GM12891 (cell line): ENCODE measurements around the gene ARIH1.

Source experiments
- PAX5 ChIP-seq: IDR thresholded peaks from 2 replicates; pipeline ENCODE4 v1.6.1; 2011; ENCODE audit warnings: low read length, moderate library complexity, mild to moderate bottlenecking; ENCODE audit not compliant: insufficient read depth, severe bottlenecking
- POLR2A ChIP-seq: IDR thresholded peaks from 2 replicates; pipeline ENCODE4 v1.6.1; 2011; ENCODE audit warnings: low read depth, low read length, control low read depth
- POLR2AphosphoS5 ChIP-seq: IDR thresholded peaks from 2 replicates; pipeline ENCODE4 v1.6.1; 2011; ENCODE audit warnings: low read depth, low read length, control low read depth
- SPI1 ChIP-seq: IDR thresholded peaks from 2 replicates; pipeline ENCODE4 v1.6.1; 2011; ENCODE audit warnings: low read depth, low read length, control low read depth
- TAF1 ChIP-seq: IDR thresholded peaks from 2 replicates; pipeline ENCODE4 v1.6.1; 2011; ENCODE audit warnings: low read depth, low read length, control low read depth

GRCh38 chr15:72464251-72464650 lies 9.9 kb upstream of the ARIH1 start:
- TF ChIP-seq POLR2AphosphoS5 (no peak), POLR2A (no peak), SPI1 (no peak), TAF1 (no peak), PAX5 (no peak)
